ENCODE data around the gene CAMTA1. TPM values are rescaled to one million over a fixed set of nuclear protein-coding genes. Genes with fewer than 3 reads are reported as not detected.
A peak's percentile ranks its signal among the peaks of the same experiment; 100 is the strongest.

CAMTA1 gene
- total and polyA plus RNA-seq, 4 donors: 78.7 to 438 (median 173) TPM

DNA sequence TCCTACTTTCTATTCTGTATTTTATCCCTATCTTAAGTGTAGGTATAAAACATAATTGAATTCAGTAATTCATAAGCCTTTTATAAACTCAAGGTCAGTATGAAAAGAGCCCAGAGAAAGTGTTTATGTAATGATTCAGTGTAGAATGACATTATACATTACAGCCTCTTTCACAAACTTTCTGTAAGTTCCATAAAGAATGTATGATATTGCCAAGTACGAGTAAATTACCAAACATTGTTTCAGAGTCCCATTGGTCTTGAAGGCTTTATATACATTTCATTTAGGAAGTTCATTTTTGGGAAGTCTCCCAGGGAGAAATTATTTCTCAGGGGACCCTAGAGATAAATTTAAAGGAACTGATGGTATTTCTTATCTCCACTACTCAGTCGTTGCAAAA, 948.0 kb downstream of the CAMTA1 start:
- no peaks in the 10 kb centered on the region for H3K9me3 ChIP-seq (ENCODE audit: control insufficient read depth, low read length)
- no peak overlapping the region for H3K27ac ChIP-seq (ENCODE audit: low read depth in 1 of 2, low read length in 2 of 2)

GRCh38 chr1:7738044-7738443, 952.8 kb downstream of the CAMTA1 start:
- intact Hi-C loops (cut with DNase I): no loop called here
- Histone ChIP-seq H3K4me1 (ENCODE audit: control insufficient read depth in 1 of 2, insufficient read depth in 2 of 2, low read length in 2 of 2) (no peaks in the 10 kb centered on the region), H3K9me3 (ENCODE audit: control insufficient read depth, low read length) (no peaks in the 10 kb centered on the region), H3K27me3 (ENCODE audit: control insufficient read depth in 1 of 2, insufficient read depth in 2 of 2, low read length in 1 of 2) (no peaks in the 10 kb centered on the region), H3K36me3 (ENCODE audit: control insufficient read depth in 1 of 2, insufficient read depth in 2 of 2, low read length in 1 of 2) (no peaks in the 10 kb centered on the region), H3K4me3 (ENCODE audit: low read length in 2 of 2) (no peak overlapping the region), H3K27ac (ENCODE audit: low read depth in 1 of 2, low read length in 2 of 2) (no peak overlapping the region)
- ATAC-seq (ENCODE audit: low FRiP score): no peak
- DNase-seq: no peak
- WGBS, 2 donors: 92 to 93% methylated on average over 6 of the region's 6 CpGs

More for the DNA sequence above, 948.0 kb downstream of the CAMTA1 start:
- Histone ChIP-seq H3K4me1 (ENCODE audit: control insufficient read depth in 1 of 2, insufficient read depth in 2 of 2, low read length in 2 of 2) (no peaks in the 10 kb centered on the region), H3K4me3 (ENCODE audit: low read length in 2 of 2) (no peak overlapping the region), H3K36me3 (ENCODE audit: control insufficient read depth in 1 of 2, insufficient read depth in 2 of 2, low read length in 1 of 2) (no peaks in the 10 kb centered on the region), H3K27me3 (ENCODE audit: control insufficient read depth in 1 of 2, insufficient read depth in 2 of 2, low read length in 1 of 2) (no peaks in the 10 kb centered on the region)
- intact Hi-C loops (cut with DNase I): no loop called here
- 73 to 80% methylated on average over 2 of the region's 2 CpGs for WGBS, 2 donors
- DNase-seq: no peak
- ATAC-seq (ENCODE audit: low FRiP score): no peak

DNA sequence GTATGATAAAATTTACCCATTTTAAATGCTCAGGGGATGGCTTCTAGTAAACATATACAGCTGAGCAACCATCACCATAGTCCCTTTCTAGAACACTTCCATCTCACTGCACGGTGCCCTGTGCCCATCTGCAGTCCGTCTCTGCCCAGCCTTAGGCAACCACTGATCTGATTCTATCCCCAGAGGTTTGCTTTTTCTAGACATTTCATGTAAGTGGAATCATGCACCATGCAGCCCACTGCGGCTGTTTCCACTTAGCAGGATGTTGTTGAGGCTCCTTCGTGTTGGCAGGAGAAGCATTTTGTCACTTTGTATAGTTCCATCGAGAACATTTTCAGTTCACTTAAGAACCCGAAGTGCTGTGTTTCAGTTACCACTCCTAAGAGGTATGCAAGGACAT, 958.1 kb downstream of the CAMTA1 start:
- ATAC-seq (ENCODE audit: low FRiP score) (no peak), DNase-seq (no peak)
- Histone ChIP-seq H3K36me3 (ENCODE audit: control insufficient read depth in 1 of 2, insufficient read depth in 2 of 2, low read length in 1 of 2) (no peaks in the 10 kb centered on the region), H3K27me3 (ENCODE audit: control insufficient read depth in 1 of 2, insufficient read depth in 2 of 2, low read length in 1 of 2) (no peaks in the 10 kb centered on the region), H3K9me3 (ENCODE audit: control insufficient read depth, low read length) (no peaks in the 10 kb centered on the region), H3K4me3 (ENCODE audit: low read length in 2 of 2) (no peak overlapping the region), H3K27ac (ENCODE audit: low read depth in 1 of 2, low read length in 2 of 2) (no peak overlapping the region), H3K4me1 (ENCODE audit: control insufficient read depth in 1 of 2, insufficient read depth in 2 of 2, low read length in 2 of 2) (no peaks in the 10 kb centered on the region)
- WGBS, 2 donors: 84 to 94% methylated on average over 6 of the region's 6 CpGs
- intact Hi-C loops (cut with DNase I): no loop called here

DNA sequence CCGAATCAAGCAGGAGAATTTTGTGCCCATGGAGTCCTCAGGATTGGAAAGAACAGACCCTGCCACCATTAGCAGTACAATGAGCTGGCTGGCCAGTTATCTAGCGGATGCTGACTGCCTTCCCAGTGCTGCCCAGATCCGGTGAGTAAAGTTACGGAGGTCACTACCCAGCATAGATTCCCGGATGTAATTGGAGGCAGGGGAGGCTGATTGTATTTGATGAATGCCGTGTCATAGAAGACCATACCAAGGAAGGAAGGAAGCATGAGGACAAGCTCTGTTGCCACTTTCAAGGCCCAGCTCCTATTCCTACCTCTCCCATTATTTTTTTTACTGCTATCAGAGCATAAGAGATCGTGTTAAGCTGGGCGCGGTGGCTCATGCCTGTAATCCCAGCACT, 959.6 kb downstream of the CAMTA1 start:
- Histone ChIP-seq H3K4me3 (ENCODE audit: low read length in 2 of 2) (no peak overlapping the region), H3K27me3 (ENCODE audit: control insufficient read depth in 1 of 2, insufficient read depth in 2 of 2, low read length in 1 of 2) (no peaks in the 10 kb centered on the region), H3K4me1 (ENCODE audit: control insufficient read depth in 1 of 2, insufficient read depth in 2 of 2, low read length in 2 of 2) (no peaks in the 10 kb centered on the region), H3K27ac (ENCODE audit: low read depth in 1 of 2, low read length in 2 of 2) (no peak overlapping the region), H3K9me3 (ENCODE audit: control insufficient read depth, low read length) (no peaks in the 10 kb centered on the region), H3K36me3 (ENCODE audit: control insufficient read depth in 1 of 2, insufficient read depth in 2 of 2, low read length in 1 of 2) (no peaks in the 10 kb centered on the region)
- no peak for ATAC-seq (ENCODE audit: low FRiP score)
- 96 to 98% methylated on average over 9 of the region's 9 CpGs for WGBS, 2 donors
- DNase-seq: no peak
- intact Hi-C loops (cut with DNase I): no loop called here

GRCh38 chr1:7745783-7746182, 960.5 kb downstream of the CAMTA1 start:
- DNase-seq (no peak), ATAC-seq (ENCODE audit: low FRiP score) (no peak)
- no peaks in the 10 kb centered on the region for H3K27me3 ChIP-seq (ENCODE audit: control insufficient read depth in 1 of 2, insufficient read depth in 2 of 2, low read length in 1 of 2)
- 92 to 93% methylated on average over 10 of the region's 10 CpGs for WGBS, 2 donors
- H3K27ac ChIP-seq (ENCODE audit: low read depth in 1 of 2, low read length in 2 of 2): no peak overlapping the region
- no peak overlapping the region for H3K4me3 ChIP-seq (ENCODE audit: low read length in 2 of 2)
- H3K36me3 ChIP-seq (ENCODE audit: control insufficient read depth in 1 of 2, insufficient read depth in 2 of 2, low read length in 1 of 2): no peaks in the 10 kb centered on the region
- H3K9me3 ChIP-seq (ENCODE audit: control insufficient read depth, low read length): no peaks in the 10 kb centered on the region
- intact Hi-C loops (cut with DNase I): no loop called here
- H3K4me1 ChIP-seq (ENCODE audit: control insufficient read depth in 1 of 2, insufficient read depth in 2 of 2, low read length in 2 of 2): no peaks in the 10 kb centered on the region

- intact Hi-C loops (cut with DNase I): no loop called here
- DNase-seq (no peak), ATAC-seq (ENCODE audit: low FRiP score) (no peak)
- no peaks in the 10 kb centered on the region for H3K9me3 ChIP-seq (ENCODE audit: control insufficient read depth, low read length)
- H3K4me1 ChIP-seq (ENCODE audit: control insufficient read depth in 1 of 2, insufficient read depth in 2 of 2, low read length in 2 of 2): no peaks in the 10 kb centered on the region
- H3K36me3 ChIP-seq (ENCODE audit: control insufficient read depth in 1 of 2, insufficient read depth in 2 of 2, low read length in 1 of 2): no peaks in the 10 kb centered on the region
- H3K27ac ChIP-seq (ENCODE audit: low read depth in 1 of 2, low read length in 2 of 2): no peak overlapping the region
- no peak overlapping the region for H3K4me3 ChIP-seq (ENCODE audit: low read length in 2 of 2)
- H3K27me3 ChIP-seq (ENCODE audit: control insufficient read depth in 1 of 2, insufficient read depth in 2 of 2, low read length in 1 of 2): no peaks in the 10 kb centered on the region
- WGBS, 2 donors: 94% methylated on average over 5 of the region's 5 CpGs
Observed at GRCh38 chr1:7747605-7748004, 962.4 kb downstream of the CAMTA1 start.

- WGBS, 2 donors: 53 to 56% methylated on average over 5 of the region's 5 CpGs
- H3K27ac ChIP-seq (ENCODE audit: low read depth in 1 of 2, low read length in 2 of 2): no peak overlapping the region
Observed at GRCh38 chr1:7749126-7749525, 963.9 kb downstream of the CAMTA1 start.

DNA sequence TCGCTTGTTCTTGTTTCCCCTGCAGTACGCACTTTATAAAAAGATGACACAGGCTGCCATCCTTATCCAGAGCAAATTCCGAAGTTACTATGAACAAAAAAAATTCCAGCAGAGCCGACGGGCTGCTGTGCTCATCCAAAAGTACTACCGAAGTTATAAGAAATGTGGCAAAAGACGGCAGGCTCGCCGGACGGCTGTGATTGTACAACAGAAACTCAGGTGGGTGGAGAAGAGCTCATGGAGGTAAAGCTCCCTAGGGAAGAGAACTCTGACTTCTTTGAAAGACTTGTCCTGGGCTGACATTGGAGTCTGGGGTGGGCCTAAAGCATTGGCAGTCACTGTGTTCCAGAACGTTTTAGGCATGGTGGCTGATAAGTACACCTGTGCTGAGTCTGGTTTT, 965.9 kb downstream of the CAMTA1 start:
- ATAC-seq (ENCODE audit: low FRiP score): no peak
- peaks cover 0 to 1% of the 10 kb centered on the region in 2 donors for H3K4me1 ChIP-seq (ENCODE audit: control insufficient read depth in 1 of 2, insufficient read depth in 2 of 2, low read length in 2 of 2)
- DNase-seq: no peak
- WGBS, 2 donors: 89 to 92% methylated on average over 11 of the region's 11 CpGs
- H3K27me3 ChIP-seq (ENCODE audit: control insufficient read depth in 1 of 2, insufficient read depth in 2 of 2, low read length in 1 of 2): no peaks in the 10 kb centered on the region
- H3K4me3 ChIP-seq (ENCODE audit: low read length in 2 of 2): no peak overlapping the region
- intact Hi-C loops (cut with DNase I): no loop called here
- H3K36me3 ChIP-seq (ENCODE audit: control insufficient read depth in 1 of 2, insufficient read depth in 2 of 2, low read length in 1 of 2): no peaks in the 10 kb centered on the region
- H3K9me3 ChIP-seq (ENCODE audit: control insufficient read depth, low read length): no peaks in the 10 kb centered on the region
- H3K27ac ChIP-seq (ENCODE audit: low read depth in 1 of 2, low read length in 2 of 2): no peak overlapping the region

More at GRCh38 chr1:7749126-7749525, 963.9 kb downstream of the CAMTA1 start:
- peaks cover 0 to 1% of the 10 kb centered on the region in 2 donors for H3K4me1 ChIP-seq (ENCODE audit: control insufficient read depth in 1 of 2, insufficient read depth in 2 of 2, low read length in 2 of 2)
- no peak for DNase-seq
- H3K4me3 ChIP-seq (ENCODE audit: low read length in 2 of 2): no peak overlapping the region
- intact Hi-C loops (cut with DNase I): no loop called here
- no peaks in the 10 kb centered on the region for H3K9me3 ChIP-seq (ENCODE audit: control insufficient read depth, low read length)
- no peaks in the 10 kb centered on the region for H3K36me3 ChIP-seq (ENCODE audit: control insufficient read depth in 1 of 2, insufficient read depth in 2 of 2, low read length in 1 of 2)
- no peak for ATAC-seq (ENCODE audit: low FRiP score)
- H3K27me3 ChIP-seq (ENCODE audit: control insufficient read depth in 1 of 2, insufficient read depth in 2 of 2, low read length in 1 of 2): no peaks in the 10 kb centered on the region

GRCh38 chr1:7752512-7753417, 967.5 kb downstream of the CAMTA1 start:
- Histone ChIP-seq H3K4me1 (ENCODE audit: control insufficient read depth in 1 of 2, insufficient read depth in 2 of 2, low read length in 2 of 2) (peaks cover 0 to 1% of the 10 kb centered on the region in 2 donors), H3K9me3 (ENCODE audit: control insufficient read depth, low read length) (no peaks in the 10 kb centered on the region), H3K36me3 (ENCODE audit: control insufficient read depth in 1 of 2, insufficient read depth in 2 of 2, low read length in 1 of 2) (no peaks in the 10 kb centered on the region), H3K27me3 (ENCODE audit: control insufficient read depth in 1 of 2, insufficient read depth in 2 of 2, low read length in 1 of 2) (no peaks in the 10 kb centered on the region), H3K27ac (ENCODE audit: low read depth in 1 of 2, low read length in 2 of 2) (no peak overlapping the region), H3K4me3 (ENCODE audit: low read length in 2 of 2) (peak overlapping the region; percentile 53 to 64)
- peak in 1 of 2 donors; percentile 56 for DNase-seq
- WGBS, 2 donors: 32% methylated on average over 18 of the region's 18 CpGs
- peak; percentile 76 for ATAC-seq (ENCODE audit: low FRiP score)
- intact Hi-C loops (cut with DNase I): loop anchor here (1.0 kb wide), 1 partner anchor 84 kb away; no protein-coding TSS in a partner anchor
